GM18909 (cell line): Measurements from ENCODE around the gene PGBD2.
"Not testable (repeated sequence)": the region's sequence is repeated elsewhere in the genome, so short reads cannot be mapped to it uniquely, and the experiment has no call there.

Experiments
- ATAC-seq: cut with Tn5 transposase; IDR thresholded peaks from one replicate; pipeline ENCODE4 v1.9.1; 2021; ENCODE audit warnings: mild to moderate bottlenecking; ENCODE audit not compliant: unreplicated experiment, poor library complexity

The PGBD2 gene, protein sequence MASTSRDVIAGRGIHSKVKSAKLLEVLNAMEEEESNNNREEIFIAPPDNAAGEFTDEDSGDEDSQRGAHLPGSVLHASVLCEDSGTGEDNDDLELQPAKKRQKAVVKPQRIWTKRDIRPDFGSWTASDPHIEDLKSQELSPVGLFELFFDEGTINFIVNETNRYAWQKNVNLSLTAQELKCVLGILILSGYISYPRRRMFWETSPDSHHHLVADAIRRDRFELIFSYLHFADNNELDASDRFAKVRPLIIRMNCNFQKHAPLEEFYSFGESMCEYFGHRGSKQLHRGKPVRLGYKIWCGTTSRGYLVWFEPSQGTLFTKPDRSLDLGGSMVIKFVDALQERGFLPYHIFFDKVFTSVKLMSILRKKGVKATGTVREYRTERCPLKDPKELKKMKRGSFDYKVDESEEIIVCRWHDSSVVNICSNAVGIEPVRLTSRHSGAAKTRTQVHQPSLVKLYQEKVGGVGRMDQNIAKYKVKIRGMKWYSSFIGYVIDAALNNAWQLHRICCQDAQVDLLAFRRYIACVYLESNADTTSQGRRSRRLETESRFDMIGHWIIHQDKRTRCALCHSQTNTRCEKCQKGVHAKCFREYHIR

DNA sequence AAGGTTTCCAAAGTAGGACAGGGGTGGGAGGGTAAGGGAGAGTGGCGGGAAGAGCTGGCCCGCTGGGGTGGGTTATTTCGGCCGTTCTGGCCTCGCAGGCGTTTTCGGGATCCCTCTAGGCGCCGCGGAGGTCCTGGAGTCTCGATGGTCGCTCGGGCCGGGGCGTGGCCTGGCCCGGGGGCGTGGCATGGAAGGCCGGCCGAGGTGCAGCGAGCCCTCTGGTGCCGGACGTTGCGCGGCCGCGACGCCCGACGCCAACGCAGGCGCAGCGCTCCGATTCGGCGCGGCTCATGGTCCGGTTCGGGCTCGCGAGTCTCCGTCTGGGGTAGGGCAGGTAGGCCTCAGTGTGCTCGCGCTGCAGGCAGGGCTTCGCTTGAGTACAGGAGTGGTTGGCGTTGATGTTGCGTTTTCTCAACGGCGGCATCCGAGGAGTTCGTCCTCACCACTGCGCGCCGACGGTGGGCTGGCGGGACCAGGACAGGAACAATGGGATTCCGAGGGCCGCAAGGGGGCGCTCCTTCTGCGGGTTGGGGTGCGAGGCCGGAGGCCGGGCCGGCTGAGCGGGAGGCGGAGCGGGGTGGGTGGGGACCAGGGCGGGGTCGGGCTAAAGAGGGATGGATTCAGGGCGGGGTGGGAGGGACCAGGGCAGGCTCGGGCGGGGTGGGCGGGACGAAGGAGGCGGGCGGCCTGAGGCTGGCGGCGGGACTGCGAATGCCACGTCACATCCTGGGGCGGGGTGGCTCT, at the start of gene PGBD2:
PGBD2 (plus strand) TSS at position 227 of the 744 bp plus-strand sequence. CDS start 7,628 bp downstream, outside the sequence.
- ATAC-seq = peak; percentile 94

DNA sequence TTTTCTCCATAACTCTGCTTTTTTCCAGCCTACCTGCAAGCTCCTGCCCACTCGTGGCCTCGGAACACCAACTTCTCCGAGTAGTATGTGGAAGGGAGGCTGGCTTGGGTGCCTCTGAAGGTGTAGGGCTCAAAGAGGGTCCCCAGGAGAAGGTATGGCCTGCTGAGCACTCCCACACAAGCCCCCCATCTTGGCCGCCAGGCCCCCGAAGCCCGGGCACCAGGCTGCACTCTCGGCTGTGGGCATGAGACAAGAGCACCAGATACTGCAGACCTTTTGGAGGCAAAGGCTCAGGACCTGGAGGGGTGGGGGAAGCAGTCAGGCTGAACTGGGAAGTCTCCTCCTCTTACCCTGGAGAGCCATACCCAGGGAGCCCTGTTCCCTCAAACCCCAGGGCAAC, 48.8 kb upstream of the PGBD2 start:
- ATAC-seq = no peak

DNA sequence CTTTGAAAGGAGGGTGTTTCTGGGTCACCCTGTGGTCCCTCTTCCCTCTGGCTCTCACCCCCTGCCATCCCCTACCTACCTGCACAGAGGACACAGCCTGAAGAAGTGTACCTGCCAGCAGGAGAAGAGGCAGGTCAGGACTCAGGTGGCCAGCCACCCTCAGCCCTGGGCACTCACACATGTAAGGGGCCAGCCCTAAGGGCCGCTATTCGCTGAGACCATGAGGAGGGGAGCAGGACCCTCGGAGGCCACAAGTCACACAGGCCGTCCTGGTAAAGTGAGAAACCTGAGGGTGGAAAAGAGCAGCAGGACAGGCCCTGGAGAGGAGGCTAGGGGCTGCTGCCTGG, 48.3 kb upstream of the PGBD2 start:
- ATAC-seq = peak; percentile 0

DNA sequence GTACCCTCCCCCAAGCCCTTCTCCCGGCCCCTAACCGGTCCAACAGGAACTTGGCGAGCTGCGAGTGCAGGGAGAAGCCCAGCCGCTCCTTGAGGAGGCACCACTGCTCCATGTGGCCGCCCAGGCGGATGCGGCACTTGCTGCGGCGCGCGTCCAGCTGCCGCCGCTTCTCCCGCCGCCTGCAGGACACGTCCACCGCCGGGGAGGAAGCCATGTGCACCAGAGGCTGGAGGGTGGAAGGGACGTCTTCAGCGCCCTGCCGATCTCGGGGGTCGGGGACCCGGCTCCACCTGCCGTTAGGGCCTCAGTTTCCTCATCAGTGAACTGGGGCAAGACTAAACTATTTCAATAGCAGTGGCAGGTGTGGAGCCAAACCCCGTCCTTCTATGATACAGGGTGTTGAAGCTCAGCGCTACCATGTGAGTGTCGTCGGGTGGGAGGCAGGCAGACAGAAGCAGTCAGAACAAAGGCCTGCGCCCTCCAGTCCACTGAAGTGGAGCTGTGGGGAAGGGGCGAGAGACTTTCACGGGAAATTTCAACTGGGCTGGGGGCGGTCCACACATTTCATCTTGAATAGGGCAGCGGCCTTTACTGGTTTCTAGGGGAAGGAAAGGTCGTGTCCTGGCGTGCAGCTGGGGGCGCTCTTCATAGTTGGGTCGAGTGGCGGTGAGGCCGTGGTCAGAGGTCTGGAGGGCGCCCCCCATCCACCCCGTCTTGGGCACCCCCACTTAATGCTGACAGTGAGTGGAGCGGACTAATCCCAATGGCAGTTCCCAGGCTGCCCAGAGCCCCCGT, 47.7 kb upstream of the PGBD2 start:
- ATAC-seq = peak; percentile 46

DNA sequence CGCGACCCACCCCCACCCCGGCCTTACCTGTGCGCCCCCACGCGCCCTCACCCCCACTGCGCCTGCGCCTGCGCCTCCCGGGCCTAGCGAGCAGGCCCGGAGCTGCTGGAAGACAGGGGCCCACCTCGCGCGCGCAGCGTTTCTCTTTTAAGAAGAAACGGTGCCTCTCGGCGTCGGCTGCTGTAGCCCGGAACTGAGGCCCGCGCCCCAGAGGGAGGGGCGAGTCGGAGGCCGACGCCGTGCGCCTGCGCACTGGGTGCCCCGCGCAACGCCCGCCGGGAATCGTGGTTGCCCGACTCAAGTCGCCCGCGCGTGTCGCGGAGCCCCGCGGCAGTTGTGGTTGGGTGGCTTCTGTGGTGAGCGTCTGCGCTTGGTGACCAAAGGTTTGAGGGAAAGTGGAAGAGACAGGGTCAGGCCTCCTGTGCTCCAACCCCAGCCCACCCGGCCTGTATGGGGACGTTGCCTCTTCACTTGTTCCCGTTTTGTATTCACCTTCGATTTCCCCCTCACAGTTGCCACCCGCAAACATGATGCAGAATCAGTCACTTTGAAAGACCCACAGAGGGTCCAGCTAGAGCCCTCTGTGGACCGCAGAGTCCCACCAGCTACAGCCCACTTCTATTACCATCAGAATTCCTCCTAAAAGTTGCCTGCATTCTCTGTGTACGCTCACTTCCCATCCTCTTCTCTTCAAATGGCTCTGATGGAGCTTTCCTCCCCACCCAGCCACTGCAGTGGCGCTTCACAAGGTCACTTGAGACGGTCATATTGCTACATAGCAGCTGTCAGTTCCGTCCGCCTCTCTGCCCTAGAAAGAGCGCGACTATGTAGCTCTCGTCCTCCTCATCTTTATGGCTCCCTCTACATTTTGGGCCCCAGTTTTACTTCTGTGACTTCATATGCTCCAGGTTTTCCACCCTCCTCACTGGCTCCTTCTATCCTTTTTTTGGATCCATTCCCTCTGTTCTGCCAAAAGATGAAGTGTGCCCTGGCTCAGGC, 46.8 kb upstream of the PGBD2 start, which contains the start of gene ZNF692:
ZNF692 (minus strand) TSS at position 195 of the 999 bp plus-strand sequence. CDS start 776 bp downstream, outside the sequence.
- ATAC-seq = peak; percentile 78

DNA sequence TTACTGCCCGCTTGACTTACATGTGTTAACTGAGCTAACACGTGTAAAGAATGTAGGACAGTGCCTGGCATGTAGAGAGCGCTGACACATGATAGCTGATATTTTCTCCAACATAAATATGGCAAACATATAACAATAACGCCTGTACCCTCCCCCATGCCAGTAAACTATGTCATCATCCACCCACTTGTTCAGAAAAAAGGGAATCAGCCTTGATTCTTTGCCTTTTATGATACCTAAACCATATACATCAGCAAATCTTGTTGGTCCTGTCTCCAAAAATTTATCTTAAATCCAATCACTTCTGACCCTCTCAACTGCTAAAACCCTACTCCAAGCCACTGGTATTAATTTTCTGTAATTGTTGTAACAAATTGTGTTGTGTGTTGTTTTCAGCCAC, 46.0 kb upstream of the PGBD2 start:
- no peak for ATAC-seq

DNA sequence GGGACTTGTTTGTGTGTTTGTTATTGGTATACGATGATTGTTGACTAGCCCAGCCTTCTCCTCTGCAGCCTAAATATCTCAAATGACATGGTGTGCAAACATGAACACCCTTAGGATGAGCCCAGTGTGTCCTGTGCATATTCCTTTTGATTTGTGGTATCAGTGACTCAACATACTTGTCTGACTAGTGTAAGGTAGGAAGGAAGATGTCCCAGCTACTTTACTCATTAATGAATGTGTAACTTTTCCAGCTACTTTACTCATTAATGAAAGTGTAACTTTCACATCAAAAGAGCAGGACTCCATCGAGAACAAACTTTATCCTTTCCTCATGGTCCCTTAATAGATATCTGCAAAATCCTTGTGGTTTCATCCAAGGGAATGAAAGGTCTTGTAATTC, 44.4 kb upstream of the PGBD2 start:
- no peak for ATAC-seq

DNA sequence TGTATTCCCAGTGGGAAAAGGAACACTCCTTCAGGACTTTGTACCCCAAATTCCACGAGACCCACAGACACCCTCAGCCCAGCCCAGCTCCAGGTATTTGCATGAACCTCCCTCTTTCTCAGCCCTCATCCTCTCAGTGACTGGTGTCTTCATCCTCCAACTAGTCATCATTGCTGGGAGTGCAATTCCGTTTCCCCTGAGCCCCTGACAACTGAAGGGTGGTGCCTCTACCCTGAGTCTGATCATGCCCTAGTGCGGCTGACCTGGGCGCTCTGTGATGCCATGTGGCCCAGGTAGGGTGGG, 43.4 kb upstream of the PGBD2 start:
- peak; percentile 26 for ATAC-seq

DNA sequence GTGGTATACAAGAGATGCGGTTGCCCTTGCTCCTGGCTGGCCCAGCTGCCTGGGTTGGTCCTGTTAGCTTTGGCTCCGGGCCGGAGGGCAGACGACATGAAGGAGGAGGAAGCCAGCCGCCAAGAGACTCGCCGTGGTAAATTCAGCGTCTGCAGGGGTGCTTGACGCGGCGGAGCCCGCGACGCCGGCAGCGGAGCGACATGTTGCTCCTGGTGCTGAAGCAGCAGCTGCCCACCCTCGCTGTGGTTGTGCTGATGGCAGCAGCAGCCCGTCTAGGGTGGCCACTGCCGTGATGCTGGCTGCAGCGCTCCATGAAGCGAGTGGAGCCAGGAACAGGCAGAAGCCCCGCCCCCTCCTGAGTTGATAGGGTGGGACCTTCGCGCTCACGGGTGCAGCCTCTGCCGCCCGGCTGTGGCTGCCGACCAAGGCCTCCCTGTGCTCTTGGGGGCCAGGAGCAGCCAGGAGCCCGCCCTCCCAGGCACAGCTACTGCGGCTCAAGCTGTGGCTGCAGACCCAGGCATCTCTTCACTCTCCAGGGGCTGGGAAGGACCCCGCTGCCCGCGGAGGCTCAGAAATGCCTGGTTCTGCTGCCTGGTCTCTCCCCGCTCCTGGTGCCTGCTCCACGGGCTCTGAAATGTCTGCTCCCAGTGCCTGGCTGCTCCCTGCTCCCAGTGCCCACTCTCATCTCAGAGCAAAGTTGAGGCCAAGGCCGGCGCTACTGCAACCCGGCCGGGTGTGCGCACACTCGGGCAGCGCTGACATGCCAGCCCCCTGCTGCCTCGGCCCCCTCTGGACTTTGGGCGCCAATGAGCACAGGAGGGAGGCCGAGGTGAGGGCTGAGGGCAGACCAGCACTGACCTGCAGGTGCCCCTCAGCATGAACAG, 42.8 kb upstream of the PGBD2 start:
- peak; percentile 70 for ATAC-seq

DNA sequence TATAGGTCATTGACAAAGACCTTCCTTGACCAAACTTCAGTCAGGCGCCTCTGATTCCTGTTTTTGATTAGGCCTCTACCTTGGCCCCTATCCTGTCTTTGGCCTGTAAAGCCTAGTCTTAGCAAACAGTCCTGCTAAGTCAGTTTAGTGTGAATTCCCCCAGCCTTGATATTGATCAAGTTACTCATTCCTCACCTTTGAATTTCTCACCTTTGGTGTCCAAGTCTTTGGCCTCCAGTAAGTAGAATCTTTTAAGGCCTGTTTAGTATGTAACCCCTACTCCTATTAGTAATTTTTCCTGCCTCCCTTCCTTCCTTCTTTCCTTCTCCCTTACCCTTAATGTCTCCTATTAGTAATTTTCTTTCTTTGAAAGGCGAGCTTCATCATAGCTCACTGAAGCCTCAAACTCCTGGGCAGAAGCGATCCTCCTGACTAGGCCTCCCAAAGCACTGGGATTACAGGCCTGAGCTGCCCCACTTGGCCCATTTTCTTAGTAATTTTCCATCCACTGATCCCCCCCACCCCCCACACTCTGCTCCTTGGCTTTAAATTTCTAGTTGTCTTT, 34.1 kb upstream of the PGBD2 start:
- ATAC-seq = no peak

DNA sequence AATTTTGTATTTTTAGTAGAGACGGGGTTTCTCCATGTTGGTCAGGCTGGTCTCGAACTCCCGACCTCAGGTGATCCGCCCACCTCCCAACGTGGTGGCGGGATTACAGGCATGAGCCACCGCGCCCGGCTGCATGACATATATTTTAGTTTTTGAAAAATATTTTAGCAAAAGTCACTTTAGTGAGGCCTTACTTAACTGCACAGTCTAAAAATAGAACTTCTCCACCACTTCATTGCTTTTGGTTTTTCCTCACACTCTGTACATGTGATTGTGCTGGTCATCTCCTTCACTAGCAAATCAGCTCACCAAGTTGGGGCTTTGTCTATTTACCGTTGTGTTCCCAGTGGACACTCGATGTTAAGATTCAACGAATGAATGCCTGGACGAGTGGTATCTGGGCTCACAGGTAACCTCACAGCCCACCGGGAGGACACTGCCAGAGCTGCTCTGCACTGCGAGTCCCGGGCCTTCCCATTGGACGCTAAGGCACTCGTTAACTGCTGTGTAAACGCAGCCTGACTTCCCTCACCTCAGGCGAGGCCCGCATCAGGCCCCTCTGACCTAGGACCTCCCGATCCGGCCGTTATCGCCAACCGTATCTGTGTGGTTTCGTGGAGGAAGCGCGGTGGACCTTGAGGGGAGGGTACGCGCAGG, 33.2 kb upstream of the PGBD2 start:
- ATAC-seq = peak; percentile 51

DNA sequence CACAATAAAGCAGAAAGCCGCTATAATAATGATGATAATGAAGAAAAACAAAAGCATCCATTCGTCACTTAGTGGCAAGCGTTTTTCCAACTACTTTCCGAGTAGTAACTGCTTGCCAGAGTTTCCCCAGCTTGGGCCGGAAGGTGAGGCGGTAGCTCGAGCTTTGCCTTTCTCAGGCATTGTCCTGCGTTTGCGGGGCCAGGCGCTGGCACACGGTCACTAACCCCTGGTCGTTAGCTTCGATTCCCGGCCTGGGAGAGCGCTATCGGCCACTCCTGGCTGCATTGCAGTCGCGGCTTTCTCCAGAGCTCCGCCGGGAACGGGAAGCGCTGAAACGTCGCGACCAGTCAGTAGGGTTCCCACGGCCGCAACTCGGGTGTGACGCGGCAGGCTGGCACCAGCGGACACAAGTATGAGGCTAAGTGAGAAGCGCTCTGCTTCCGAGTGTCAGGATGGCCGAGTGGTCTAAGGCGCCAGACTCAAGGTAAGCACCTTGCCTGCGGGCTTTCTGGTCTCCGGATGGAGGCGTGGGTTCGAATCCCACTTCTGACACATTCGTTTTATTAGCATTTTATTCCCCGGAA, 32.5 kb upstream of the PGBD2 start:
- ATAC-seq = peak; percentile 85

DNA sequence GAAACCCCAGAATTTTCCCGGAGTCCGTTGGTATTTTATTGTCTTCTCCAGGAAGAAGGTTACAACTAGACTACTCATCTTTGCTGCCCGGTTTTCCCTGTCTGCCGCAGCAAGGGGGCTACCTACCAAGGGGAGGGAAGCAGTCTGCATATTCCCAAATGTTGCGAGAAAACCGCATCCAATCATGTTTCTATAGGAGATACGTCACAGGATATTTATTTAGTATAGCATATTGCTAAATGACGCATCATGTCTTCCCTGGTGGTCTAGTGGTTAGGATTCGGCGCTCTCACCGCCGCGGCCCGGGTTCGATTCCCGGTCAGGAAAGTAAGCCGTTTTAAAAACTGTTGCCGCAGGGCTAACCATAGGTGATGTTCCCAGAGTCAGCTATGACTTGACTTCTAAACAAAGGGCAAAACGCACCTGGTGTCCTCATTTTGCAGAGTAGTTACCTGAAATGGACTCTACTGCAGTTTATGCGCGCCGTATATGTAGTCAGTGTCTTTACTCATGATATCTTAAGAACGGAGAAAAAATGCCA, 32.0 kb upstream of the PGBD2 start:
- ATAC-seq = peak; percentile 66

DNA sequence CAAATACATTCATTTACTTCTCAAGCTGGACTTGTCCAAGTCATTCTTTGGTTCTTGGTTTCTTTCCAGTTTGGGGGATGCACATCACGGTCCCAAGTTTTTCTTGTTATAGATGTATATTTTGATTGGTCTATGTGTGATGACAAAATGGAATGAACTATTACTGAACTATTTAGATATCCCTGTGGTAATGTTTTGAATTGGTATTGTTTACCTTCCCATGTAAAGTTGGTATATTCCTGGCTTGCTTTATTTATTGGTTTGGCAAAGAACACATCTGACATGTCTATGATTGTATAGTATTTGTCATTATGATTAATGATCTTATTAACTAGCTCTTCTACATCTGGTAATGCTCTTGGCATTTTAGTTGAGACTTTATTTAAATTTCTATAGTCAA, 24.8 kb upstream of the PGBD2 start:
- no peak for ATAC-seq

DNA sequence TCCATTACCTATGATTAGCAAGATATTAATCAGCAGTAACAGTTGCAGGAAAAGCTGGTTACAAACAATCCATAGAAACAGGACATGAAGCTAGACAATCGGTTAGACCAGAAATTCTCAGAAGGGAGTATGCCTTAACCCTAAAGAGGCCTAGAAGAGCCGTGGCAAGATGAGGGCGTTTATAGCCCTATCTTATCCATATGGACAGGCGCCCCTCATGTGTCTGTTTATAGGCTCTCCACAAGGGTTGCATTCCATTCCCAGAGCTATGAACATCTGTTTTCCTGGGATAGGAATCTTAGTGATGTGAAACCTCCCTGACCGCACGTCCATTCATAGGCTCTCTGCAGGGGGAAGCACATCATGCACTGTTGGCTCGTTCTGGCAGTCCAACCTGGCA, 23.6 kb upstream of the PGBD2 start:
- not testable (repeated sequence) for ATAC-seq

DNA sequence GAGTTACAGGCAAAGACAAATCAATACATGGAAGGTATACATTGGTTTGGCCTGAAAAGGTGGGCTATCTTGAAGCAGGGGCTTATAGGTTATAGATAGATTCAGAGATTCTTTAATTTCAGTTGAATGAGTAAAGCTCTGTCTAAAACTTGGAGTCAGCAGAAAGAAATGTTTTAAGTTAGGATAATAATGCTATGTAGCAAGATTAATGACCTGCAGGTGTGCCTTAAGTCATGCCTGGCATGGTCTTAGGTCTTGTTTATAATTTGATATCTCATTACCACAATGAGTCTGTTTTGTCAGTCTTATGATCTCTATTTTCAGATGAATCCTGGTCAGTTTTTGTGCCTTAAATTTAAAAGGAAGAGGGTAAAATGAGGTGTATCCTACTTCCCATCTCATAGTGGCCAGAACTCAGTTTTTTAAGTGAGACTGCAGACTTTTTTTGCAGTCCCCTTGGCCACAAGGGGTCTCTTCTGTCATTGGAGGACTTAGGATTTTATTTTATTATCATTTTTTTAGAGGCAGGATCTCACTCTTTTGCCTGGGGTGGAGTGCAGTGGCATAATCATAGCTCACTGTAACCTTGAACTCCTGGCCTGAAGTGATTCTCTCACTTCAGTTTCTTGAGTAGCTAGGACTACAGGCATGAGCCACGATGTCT, 21.3 kb upstream of the PGBD2 start:
- no peak for ATAC-seq
